ENCODE results near the gene AURKAIP1. TPM values are rescaled to one million over a fixed set of nuclear protein-coding genes. Genes with fewer than 3 reads are reported as not detected.

AURKAIP1 gene
- 100 to 1,000 TPM; 159 to 162 TPM for total RNA-seq
- 82.4 TPM for polyA plus RNA-seq (2013, experiment 1 of 2)
- 74.8 TPM for polyA plus RNA-seq (2013, experiment 2 of 2)
- long read RNA-seq, experiment 1, transcript AURKAIP1-202 (4 exons, 1,047 nt) = major isoform, 18 of 76 reads
- long read RNA-seq, experiment 1, transcript AURKAIP1-204 (4 exons, 875 nt) = minor isoform, 12 of 76 reads
- long read RNA-seq, experiment 1, transcript AURKAIP1-201 (4 exons, 798 nt) = minor isoform, 5 of 76 reads
- long read RNA-seq, experiment 1, transcript AURKAIP1-203 (3 exons, 1,072 nt) = minor isoform, 16 of 76 reads
- long read RNA-seq, experiment 1, partial matches to known transcripts = 20 of 76 reads
- long read RNA-seq, experiment 1, other reads (novel, unspliced or antisense) = 4 of 76 reads
- long read RNA-seq, experiment 2, transcript AURKAIP1-204 (4 exons, 875 nt) = minor isoform, 21 of 200 reads
- long read RNA-seq, experiment 2, transcript AURKAIP1-203 (3 exons, 1,072 nt) = minor isoform, 8 of 200 reads
- long read RNA-seq, experiment 2, transcript AURKAIP1-202 (4 exons, 1,047 nt) = major isoform, 129 of 200 reads
- long read RNA-seq, experiment 2, transcript AURKAIP1-201 (4 exons, 798 nt) = minor isoform, 16 of 200 reads
- long read RNA-seq, experiment 2, partial matches to known transcripts = 8 of 200 reads
- long read RNA-seq, experiment 2, other reads (novel, unspliced or antisense) = 18 of 200 reads
- long read RNA-seq, experiment 3, transcript AURKAIP1-202 (4 exons, 1,047 nt) = major isoform, 77 of 84 reads
- long read RNA-seq, experiment 3, partial matches to known transcripts = 1 of 84 reads
- long read RNA-seq, experiment 3, other reads (novel, unspliced or antisense) = 0 of 84 reads
- long read RNA-seq, experiment 4, transcript AURKAIP1-202 (4 exons, 1,047 nt) = major isoform, 27 of 36 reads
- long read RNA-seq, experiment 4, partial matches to known transcripts = 1 of 36 reads
- long read RNA-seq, experiment 4, other reads (novel, unspliced or antisense) = 4 of 36 reads

GRCh38 chr1:1374929-1375662, at the start of gene AURKAIP1:
AURKAIP1 (minus strand) TSS chr1:1375207; CDS start chr1:1374756, 451 bp downstream.
- WGBS, 2 experiments (ENCODE audit: insufficient coverage in 1 of 2, insufficient read length in 1 of 2) = 0% methylated on average over 50 to 85 of the region's 85 CpGs
- Histone ChIP-seq H3K4me3 (ENCODE audit: low read length) (peak within 1 kb of the TSS; percentile 86), H3K36me3 (ENCODE audit: control insufficient read depth, insufficient read depth, low read length) (peaks cover 12% of the 10 kb centered on the region), H3K4me1 (ENCODE audit: control insufficient read depth, insufficient read depth, low read length) (no peaks in the 10 kb centered on the region), H3K27me3 (ENCODE audit: control insufficient read depth, insufficient read depth, low read length, poor library complexity, severe bottlenecking) (no peaks in the 10 kb centered on the region), H3K9me3 (ENCODE audit: control insufficient read depth, low read length) (no peaks in the 10 kb centered on the region), H3K9ac (ENCODE audit: extremely low read depth, low read length, poor library complexity, severe bottlenecking) (peak within 1 kb of the TSS; percentile 85), H3K27ac (ENCODE audit: low read depth, low read length) (peak within 1 kb of the TSS; percentile 72)
- DNase-seq = peak; percentile 99
- H3K36me3 Mint-ChIP-seq (ENCODE audit: low read depth) = peaks cover 8% of the 10 kb centered on the region
- H3K9me3 Mint-ChIP-seq = no peaks in the 10 kb centered on the region
- TF ChIP-seq CTCF (conservative IDR thresholded peaks at IDR 0.05) = peak; percentile 48
- peaks cover 4% of the 10 kb centered on the region for H3K4me1 Mint-ChIP-seq
- H3K27ac Mint-ChIP-seq = peak within 1 kb of the TSS; percentile 96
- H3K27me3 Mint-ChIP-seq (ENCODE audit: insufficient read depth) = no peaks in the 10 kb centered on the region
- H3K4me3 Mint-ChIP-seq = peak within 1 kb of the TSS; percentile 76

DNA sequence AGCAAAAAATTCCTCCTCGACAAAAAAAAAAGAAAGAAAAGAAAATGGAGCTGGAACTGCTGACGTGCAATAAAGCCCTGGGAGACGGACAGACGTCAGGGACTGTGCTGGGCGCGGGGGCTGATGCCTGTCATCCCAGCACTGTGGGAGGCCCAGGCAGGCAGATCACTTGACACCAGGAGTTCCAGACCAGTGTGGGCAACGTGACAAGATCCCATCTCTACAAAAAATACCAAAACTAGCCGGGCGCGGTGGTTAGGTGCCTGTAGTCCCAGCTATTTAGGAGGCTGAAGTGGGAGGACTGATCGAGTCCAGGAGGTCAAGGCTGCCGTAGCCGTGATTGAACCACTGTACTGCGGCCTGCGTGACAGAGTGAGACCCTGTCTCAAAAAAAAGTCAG, 49.7 kb upstream of the AURKAIP1 start:
- Histone ChIP-seq H3K9me3 (ENCODE audit: control insufficient read depth, low read length) (no peaks in the 10 kb centered on the region), H3K27ac (ENCODE audit: low read depth, low read length) (no peak overlapping the region), H3K4me3 (ENCODE audit: low read length) (no peak overlapping the region), H3K27me3 (ENCODE audit: control insufficient read depth, insufficient read depth, low read length, poor library complexity, severe bottlenecking) (no peaks in the 10 kb centered on the region), H3K9ac (ENCODE audit: extremely low read depth, low read length, poor library complexity, severe bottlenecking) (no peak overlapping the region), H3K4me1 (ENCODE audit: control insufficient read depth, insufficient read depth, low read length) (peaks cover 13% of the 10 kb centered on the region), H3K36me3 (ENCODE audit: control insufficient read depth, insufficient read depth, low read length) (no peaks in the 10 kb centered on the region)
- WGBS, 2 experiments (ENCODE audit: insufficient coverage in 1 of 2, insufficient read length in 1 of 2) = 92 to 96% methylated on average over 14 to 15 of the region's 15 CpGs
- H3K27ac Mint-ChIP-seq = no peak overlapping the region
- H3K9me3 Mint-ChIP-seq = peaks cover 3% of the 10 kb centered on the region
- peaks cover 12% of the 10 kb centered on the region for H3K4me1 Mint-ChIP-seq
- peaks cover 5% of the 10 kb centered on the region for H3K27me3 Mint-ChIP-seq (ENCODE audit: insufficient read depth)
- H3K4me3 Mint-ChIP-seq = no peak overlapping the region
- DNase-seq = no peak
- no peaks in the 10 kb centered on the region for H3K36me3 Mint-ChIP-seq (ENCODE audit: low read depth)
- TF ChIP-seq CTCF (conservative IDR thresholded peaks at IDR 0.05) = no peak

GRCh38 chr1:1423245-1423597, 48.2 kb upstream of the AURKAIP1 start:
- Histone ChIP-seq H3K9me3 (ENCODE audit: control insufficient read depth, low read length) (no peaks in the 10 kb centered on the region), H3K4me3 (ENCODE audit: low read length) (no peak overlapping the region), H3K9ac (ENCODE audit: extremely low read depth, low read length, poor library complexity, severe bottlenecking) (no peak overlapping the region), H3K27ac (ENCODE audit: low read depth, low read length) (no peak overlapping the region), H3K27me3 (ENCODE audit: control insufficient read depth, insufficient read depth, low read length, poor library complexity, severe bottlenecking) (no peaks in the 10 kb centered on the region), H3K4me1 (ENCODE audit: control insufficient read depth, insufficient read depth, low read length) (peaks cover 13% of the 10 kb centered on the region), H3K36me3 (ENCODE audit: control insufficient read depth, insufficient read depth, low read length) (no peaks in the 10 kb centered on the region)
- H3K27me3 Mint-ChIP-seq (ENCODE audit: insufficient read depth) = peaks cover 5% of the 10 kb centered on the region
- peaks cover 13% of the 10 kb centered on the region for H3K4me1 Mint-ChIP-seq
- no peak overlapping the region for H3K4me3 Mint-ChIP-seq
- 96% methylated on average over 6 to 7 of the region's 7 CpGs for WGBS, 2 experiments (ENCODE audit: insufficient coverage in 1 of 2, insufficient read length in 1 of 2)
- no peaks in the 10 kb centered on the region for H3K9me3 Mint-ChIP-seq
- peak overlapping the region; percentile 86 for H3K27ac Mint-ChIP-seq
- no peaks in the 10 kb centered on the region for H3K36me3 Mint-ChIP-seq (ENCODE audit: low read depth)
- DNase-seq = no peak
- no peak for TF ChIP-seq CTCF (conservative IDR thresholded peaks at IDR 0.05)
